Transverse colon (tissue), 4 donors: ENCODE results near the gene CDK8. TPM values are rescaled to one million over a fixed set of nuclear protein-coding genes. Genes with fewer than 3 reads are reported as not detected.

Source experiments
- DNase-seq: peaks from one replicate; pipeline ENCODE4 v3.0.0-alpha.2; 2019
- H3K27ac ChIP-seq, 4 donors: fragments of 200-600 bp; sonication (generic); 2 replicates each; pipeline ENCODE4 v1.5.1; 2016 to 2018; ENCODE audit warnings: inconsistent platforms in 4 of 4
- H3K27me3 ChIP-seq: fragments of 200-600 bp; sonication (generic); 2 replicates; pipeline ENCODE4 v1.5.1; 2017; ENCODE audit warnings: inconsistent platforms
- H3K36me3 ChIP-seq, 4 donors: fragments of 200-600 bp; sonication (generic); 2 replicates each; pipeline ENCODE4 v1.5.1; 2017 to 2019; ENCODE audit warnings: inconsistent platforms in 4 of 4
- H3K4me1 ChIP-seq, 4 donors: fragments of 200-600 bp; sonication (generic); 2 replicates each; pipeline ENCODE4 v1.5.1; 2017 to 2020; ENCODE audit warnings: inconsistent platforms in 4 of 4
- H3K4me3 ChIP-seq, 4 donors: fragments of 200-600 bp; sonication (generic); 1 replicate in 1 of 4; 2 replicates in 3 of 4; pipeline versions ENCODE4 v1.5.1 to v1.6.1; 2017 to 2019; ENCODE audit warnings: inconsistent platforms in 4 of 4
- H3K9me3 ChIP-seq, 2 donors: fragments of 200-600 bp; sonication (generic); 2 replicates each; pipeline ENCODE4 v1.5.1; 2017 to 2019; ENCODE audit warnings: inconsistent platforms in 2 of 2
- EP300 ChIP-seq: sonication (generic); formaldehyde crosslinking; IDR thresholded peaks from one replicate; pipeline ENCODE4 v1.6.1; 2017; ENCODE audit warnings: antibody characterized with exemption, low read depth
- POLR2A ChIP-seq: fragments of 450-650 bp; IDR thresholded peaks from one replicate; pipeline ENCODE4 v1.6.1; 2016; ENCODE audit warnings: antibody characterized with exemption, mild to moderate bottlenecking, moderate library complexity
- POLR2AphosphoS5 ChIP-seq, 3 donors: sonication (generic); formaldehyde crosslinking; IDR thresholded peaks; one replicate each; pipeline ENCODE4 v1.6.1; 2016; ENCODE audit warnings: antibody characterized with exemption in 3 of 3
- WGBS, 2 donors: methylation state at CpG; one replicate each; pipeline ENCODE4 v1.1.5; 2018; ENCODE audit warnings: low coverage in 1 of 2; 5-methylcytosine and 5-hydroxymethylcytosine counted together
- in situ Hi-C, 4 donors: fragments of 200-750 bp; cut with MboI; loops; one replicate each; pipeline versions ENCODE4 v1.15.0 to v1.15.1; 2017; ENCODE audit warnings: low sequenced_read_pairs in 3 of 4, low pct_ligation_motif_present in 1 of 4, low pct_unique_long_range_greater_than_20kb in 1 of 4
- intact Hi-C: fragments of 100-400 bp; cut with DNase I; formaldehyde crosslinking; loops from one replicate; pipeline ENCODE4 v1.15.1; 2023; ENCODE audit warnings: low total_unique reads
- total RNA-seq, 4 donors: library from RNA; depleted of rRNA; stranded (reverse); fragments of >200 nt; gene quantifications; one replicate each; pipeline ENCODE4 v1.1.0, GENCODE V29; 2016
- TF ChIP-seq, protein P1 (sequence below), 5 experiments: fragments of 200-600 bp in 3 of 5; fragments of 450-650 bp in 2 of 5; sonication (generic) in 3 of 5; IDR thresholded peaks; 1 replicate in 2 of 5; 2 replicates in 3 of 5; pipeline ENCODE4 v1.5.1; 2016 to 2017; ENCODE audit warnings: antibody characterized with exemption in 5 of 5, inconsistent platforms in 3 of 5, mild to moderate bottlenecking in 2 of 5, moderate library complexity in 1 of 5

Gene CDK8
- total RNA-seq, 4 donors from 2014 or later: 8.6 to 37.4 (median 22.3) TPM

DNA sequence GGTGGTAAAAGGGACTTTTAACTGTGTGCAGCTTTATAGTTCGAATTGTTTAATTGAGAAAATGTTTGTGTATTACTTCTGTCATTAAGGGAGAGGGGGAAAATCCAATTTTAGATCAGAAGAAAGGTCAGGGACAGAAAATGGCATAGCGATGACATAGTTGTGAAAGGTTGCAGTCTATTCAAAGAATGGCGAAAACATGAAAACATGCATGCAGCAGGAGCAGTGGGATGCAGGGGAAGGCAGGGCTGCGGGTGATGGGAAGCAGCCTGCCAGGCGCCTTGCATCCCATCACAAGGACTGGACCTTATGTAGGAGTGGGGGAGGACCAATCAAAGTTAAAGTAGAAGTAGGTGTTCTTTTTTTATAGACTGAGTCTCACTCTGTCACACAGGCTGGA, 125.9 kb downstream of the CDK8 start:
- Histone ChIP-seq H3K27ac (no peak overlapping the region), H3K4me3 (no peak overlapping the region), H3K9me3 (no peaks in the 10 kb centered on the region), H3K27me3 (no peaks in the 10 kb centered on the region), H3K36me3 (no peaks in the 10 kb centered on the region), H3K4me1 (no peaks in the 10 kb centered on the region)
- no peak for DNase-seq
- in situ Hi-C loops: no loop called here
- TF ChIP-seq POLR2A: no peak
- no peak for TF ChIP-seq POLR2AphosphoS5 (IDR thresholded peaks at IDR 0.05)
- TF ChIP-seq, protein P1, sequence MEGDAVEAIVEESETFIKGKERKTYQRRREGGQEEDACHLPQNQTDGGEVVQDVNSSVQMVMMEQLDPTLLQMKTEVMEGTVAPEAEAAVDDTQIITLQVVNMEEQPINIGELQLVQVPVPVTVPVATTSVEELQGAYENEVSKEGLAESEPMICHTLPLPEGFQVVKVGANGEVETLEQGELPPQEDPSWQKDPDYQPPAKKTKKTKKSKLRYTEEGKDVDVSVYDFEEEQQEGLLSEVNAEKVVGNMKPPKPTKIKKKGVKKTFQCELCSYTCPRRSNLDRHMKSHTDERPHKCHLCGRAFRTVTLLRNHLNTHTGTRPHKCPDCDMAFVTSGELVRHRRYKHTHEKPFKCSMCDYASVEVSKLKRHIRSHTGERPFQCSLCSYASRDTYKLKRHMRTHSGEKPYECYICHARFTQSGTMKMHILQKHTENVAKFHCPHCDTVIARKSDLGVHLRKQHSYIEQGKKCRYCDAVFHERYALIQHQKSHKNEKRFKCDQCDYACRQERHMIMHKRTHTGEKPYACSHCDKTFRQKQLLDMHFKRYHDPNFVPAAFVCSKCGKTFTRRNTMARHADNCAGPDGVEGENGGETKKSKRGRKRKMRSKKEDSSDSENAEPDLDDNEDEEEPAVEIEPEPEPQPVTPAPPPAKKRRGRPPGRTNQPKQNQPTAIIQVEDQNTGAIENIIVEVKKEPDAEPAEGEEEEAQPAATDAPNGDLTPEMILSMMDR (IDR thresholded peaks at IDR 0.05): no peak
- TF ChIP-seq EP300: no peak
- 94% methylated on average over 5 of the region's 5 CpGs for WGBS, 2 donors
- intact Hi-C loops: no loop called here

DNA sequence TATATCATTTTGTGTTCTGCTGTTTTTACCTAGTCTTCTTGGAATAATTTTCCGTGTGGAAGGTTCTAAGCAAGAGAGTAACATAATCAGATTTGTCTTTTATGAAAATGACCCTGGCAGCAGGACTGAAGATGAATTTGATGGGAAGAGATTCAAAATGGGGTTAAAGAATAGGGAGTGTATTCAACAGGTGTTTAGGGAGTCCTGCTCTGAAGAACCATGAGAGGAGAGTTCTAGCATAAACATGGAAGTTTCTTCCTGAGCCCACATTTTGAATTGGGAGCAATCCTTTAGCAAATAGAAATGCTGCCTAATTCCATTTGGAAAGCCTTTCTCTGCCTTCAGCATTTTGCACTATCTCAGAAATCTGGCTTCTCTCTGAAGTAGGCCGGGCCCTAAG, 127.0 kb downstream of the CDK8 start:
- no peak overlapping the region for H3K27ac ChIP-seq
- H3K4me3 ChIP-seq: no peak overlapping the region
- H3K4me1 ChIP-seq: no peaks in the 10 kb centered on the region
- 94% methylated on average over 2 of the region's 2 CpGs for WGBS, 2 donors
- no peaks in the 10 kb centered on the region for H3K27me3 ChIP-seq
- no peaks in the 10 kb centered on the region for H3K9me3 ChIP-seq
- peaks cover 0 to 7% (median 3%) of the 10 kb centered on the region in 4 donors for H3K36me3 ChIP-seq
- intact Hi-C loops: no loop called here
- DNase-seq: no peak
- in situ Hi-C loops: no loop called here
- no peak for TF ChIP-seq POLR2A
- TF ChIP-seq, protein P1 (IDR thresholded peaks at IDR 0.05): no peak

DNA sequence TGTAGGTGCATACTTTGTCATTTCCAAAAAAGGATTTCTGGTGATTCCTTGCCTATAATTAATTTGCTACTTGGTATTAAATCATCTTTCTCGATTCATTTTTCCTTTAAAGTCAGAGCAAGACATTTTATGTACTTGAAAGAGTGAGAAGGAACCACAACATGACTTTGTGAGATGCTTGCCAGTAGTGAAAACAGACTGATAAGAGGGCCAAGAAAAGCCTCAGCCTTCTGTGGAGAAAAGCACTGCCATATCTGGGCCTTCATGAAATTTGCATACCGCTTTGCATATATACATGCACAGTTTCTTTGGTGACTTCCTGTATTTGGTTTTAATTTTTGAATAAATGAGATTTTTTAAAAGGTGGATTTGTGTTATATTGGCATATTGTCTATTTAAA, 128.4 kb downstream of the CDK8 start:
- TF ChIP-seq POLR2A (no peak), EP300 (no peak), POLR2AphosphoS5 (IDR thresholded peaks at IDR 0.05) (no peak)
- TF ChIP-seq, protein P1 (IDR thresholded peaks at IDR 0.05): no peak
- H3K4me3 ChIP-seq: no peak overlapping the region
- H3K36me3 ChIP-seq: peaks cover 0 to 7% (median 3%) of the 10 kb centered on the region in 4 donors
- no peaks in the 10 kb centered on the region for H3K9me3 ChIP-seq
- H3K27me3 ChIP-seq: no peaks in the 10 kb centered on the region
- in situ Hi-C loops: no loop called here
- DNase-seq: no peak
- WGBS, 2 donors: 92 to 100% methylated on average over 2 of the region's 2 CpGs
- H3K27ac ChIP-seq: no peak overlapping the region
- intact Hi-C loops: no loop called here
- no peaks in the 10 kb centered on the region for H3K4me1 ChIP-seq

DNA sequence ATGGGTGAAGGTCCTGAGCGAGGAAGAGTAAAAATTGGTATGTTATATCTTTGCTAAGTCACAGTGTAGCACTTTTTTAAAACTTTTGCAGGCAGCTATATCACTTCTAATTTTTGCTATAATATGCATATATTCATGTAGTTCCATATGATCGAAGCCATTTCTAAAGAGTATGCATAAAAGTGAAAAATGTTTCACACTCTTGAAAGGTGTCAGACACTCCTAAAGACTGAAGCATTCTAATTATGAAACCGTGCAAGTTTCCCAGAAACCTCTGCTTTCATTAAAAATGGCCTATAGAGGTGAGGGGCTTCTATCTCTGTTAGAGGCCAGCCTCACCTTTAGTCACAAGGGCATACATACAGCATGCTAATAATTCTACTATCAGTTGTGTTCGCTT, 128.9 kb downstream of the CDK8 start:
- peaks cover 0 to 7% (median 3%) of the 10 kb centered on the region in 4 donors for H3K36me3 ChIP-seq
- H3K27ac ChIP-seq: no peak overlapping the region
- H3K4me1 ChIP-seq: no peaks in the 10 kb centered on the region
- intact Hi-C loops: no loop called here
- H3K9me3 ChIP-seq: no peaks in the 10 kb centered on the region
- in situ Hi-C loops: no loop called here
- 90 to 96% methylated on average over 3 to 4 of the region's 4 CpGs for WGBS, 2 donors
- H3K27me3 ChIP-seq: no peaks in the 10 kb centered on the region
- no peak overlapping the region for H3K4me3 ChIP-seq
- TF ChIP-seq, protein P1 (IDR thresholded peaks at IDR 0.05): no peak
- TF ChIP-seq EP300: no peak
- no peak for TF ChIP-seq POLR2AphosphoS5 (IDR thresholded peaks at IDR 0.05)
- no peak for TF ChIP-seq POLR2A
- no peak for DNase-seq
